GM10847 (cell line): ENCODE measurements around the gene TTC33.

Experiments
- POLR2A ChIP-seq: IDR thresholded peaks from 2 replicates; pipeline ENCODE4 v1.6.1; 2011; ENCODE audit not compliant: insufficient read length; ENCODE audit errors: extremely low read depth

Gene TTC33

DNA sequence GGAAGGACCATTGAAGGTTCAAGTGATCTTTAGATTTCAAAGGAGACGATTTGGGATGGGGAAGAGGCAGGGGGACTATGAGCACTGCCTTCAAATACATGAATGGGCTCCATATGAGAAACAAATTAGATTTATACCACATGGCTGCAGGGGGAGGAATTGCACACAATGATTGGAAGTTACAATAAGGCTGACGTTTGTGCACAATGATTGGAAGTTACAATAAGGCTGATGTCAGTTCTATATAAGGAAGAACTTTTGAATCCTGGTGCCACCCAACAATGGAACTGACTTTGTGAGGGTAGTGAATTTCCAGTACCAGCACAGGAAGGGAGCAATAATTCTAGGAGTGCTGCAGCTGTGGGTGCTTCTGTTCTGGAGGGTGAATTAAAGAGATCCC lies 171.7 kb downstream of the TTC33 start:
- no peak for TF ChIP-seq POLR2A

DNA sequence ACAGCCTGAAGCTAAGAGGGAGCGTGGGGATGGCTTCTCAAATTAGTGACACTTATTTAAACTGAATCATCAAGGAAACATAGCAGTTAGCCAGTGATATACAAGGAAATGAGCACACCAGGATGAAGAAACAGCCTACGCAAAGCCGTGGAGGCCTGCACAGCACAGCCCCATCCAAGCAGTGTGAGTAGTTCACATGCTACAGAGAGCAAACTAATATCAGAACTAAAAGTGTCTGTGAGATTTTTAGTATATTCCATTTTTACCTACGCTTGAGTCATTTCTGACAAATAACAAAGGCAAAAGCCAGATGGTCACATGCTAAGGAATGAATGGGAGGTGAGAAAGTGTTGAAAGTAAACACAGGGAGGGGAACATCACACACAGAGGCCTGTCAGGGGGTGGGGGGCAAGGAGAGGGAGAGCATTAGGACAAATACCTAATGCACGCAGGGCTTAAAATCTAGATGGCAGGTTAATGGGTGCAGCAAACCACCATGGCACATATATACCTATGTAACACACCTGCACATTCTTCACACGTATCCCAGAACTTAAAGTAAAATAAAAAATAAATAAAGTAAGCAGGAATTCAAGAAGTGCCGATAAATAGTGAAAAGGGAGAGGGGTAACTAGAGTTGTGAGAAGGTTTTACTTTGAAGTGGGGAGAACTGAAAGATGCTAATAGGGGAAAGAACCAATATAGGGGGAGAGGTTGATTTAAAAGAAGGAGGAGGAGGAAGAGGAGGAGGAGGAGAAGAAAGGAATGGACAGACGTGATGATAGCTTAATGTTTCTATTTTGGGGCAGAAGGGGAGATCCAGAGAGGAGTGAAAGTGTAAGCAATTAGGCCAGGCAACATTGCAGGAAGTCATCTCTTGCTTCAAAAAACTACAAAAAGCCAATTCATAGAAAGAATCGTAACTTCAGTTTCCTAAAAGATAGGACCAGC lies 177.0 kb downstream of the TTC33 start:
- TF ChIP-seq POLR2A, result no peak

DNA sequence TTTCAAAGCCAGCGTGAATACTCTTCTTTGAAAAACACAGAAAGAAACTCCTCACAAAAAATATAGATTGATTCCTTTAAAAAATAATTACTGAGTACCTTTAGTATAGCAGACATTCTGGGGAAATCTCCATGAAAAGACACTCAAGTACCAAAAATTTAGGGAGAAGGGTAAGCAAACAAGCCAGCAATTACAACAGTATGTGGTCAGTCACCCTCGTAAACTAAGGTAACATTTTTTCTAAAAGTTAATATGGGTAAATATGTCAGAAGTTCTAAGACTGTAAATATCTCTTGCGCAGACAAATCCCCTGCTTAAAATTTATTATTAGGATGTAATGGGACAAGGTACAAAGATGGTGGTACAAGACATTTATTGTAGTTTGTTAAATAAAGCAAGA lies 178.0 kb downstream of the TTC33 start:
- TF ChIP-seq POLR2A, result no peak

DNA sequence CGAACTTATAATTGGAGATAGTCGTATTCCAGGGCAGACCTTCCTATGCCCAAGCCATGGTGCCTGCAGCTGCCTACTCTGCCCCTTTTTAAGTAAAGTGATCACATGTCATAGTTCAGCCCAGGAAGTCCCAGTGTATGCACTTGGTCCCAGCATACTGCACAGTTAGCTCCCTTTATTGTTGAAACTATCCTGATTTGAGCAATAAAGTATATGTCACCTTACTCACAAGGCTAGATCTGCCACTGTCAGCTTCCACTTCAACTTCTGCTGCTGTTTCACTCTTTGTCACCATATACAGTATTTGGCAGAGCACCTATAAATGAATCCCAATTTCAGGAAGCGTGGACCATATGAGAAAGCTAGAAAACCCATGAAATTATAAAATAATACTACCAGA lies 179.8 kb downstream of the TTC33 start:
- TF ChIP-seq POLR2A, result no peak

DNA sequence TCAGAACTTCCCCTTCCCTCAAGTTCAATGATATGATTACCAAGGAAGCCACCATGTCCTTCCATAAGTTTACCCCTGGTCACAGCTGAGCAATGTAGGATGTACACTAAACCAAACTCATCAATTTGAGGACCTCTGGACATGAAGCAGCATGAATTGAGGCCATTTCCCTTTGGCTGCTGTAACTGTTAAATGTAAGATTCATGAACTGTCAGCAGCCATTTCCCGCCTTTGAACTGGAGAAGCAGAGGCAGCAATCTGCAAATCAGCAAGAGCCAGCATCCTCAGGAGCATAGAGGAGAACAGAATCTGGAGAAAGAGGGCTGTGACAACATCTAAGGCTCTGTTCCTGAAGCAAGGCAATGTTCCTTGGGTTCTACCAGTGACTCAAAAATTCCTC lies 180.3 kb downstream of the TTC33 start:
- TF ChIP-seq POLR2A, result no peak

DNA sequence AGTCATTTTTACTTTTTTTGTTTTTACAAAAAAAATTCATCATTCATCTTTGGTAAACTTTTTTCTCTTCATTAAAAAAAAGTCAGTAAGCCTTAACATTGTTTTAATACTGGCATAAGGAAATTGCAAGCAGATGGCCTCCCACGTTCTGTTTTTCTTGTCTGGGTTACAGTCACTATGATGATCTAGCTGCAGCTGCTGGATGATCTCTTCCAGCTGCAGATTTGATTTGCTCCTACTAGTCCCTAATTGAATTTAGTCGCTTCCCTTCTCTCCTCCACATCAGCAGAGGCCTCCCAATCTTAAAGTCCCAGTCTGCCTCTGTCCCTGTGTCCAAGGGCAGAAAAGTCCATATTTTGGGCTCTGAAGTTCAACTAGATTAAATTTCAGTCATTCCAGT lies 182.8 kb downstream of the TTC33 start:
- TF ChIP-seq POLR2A, result no peak

DNA sequence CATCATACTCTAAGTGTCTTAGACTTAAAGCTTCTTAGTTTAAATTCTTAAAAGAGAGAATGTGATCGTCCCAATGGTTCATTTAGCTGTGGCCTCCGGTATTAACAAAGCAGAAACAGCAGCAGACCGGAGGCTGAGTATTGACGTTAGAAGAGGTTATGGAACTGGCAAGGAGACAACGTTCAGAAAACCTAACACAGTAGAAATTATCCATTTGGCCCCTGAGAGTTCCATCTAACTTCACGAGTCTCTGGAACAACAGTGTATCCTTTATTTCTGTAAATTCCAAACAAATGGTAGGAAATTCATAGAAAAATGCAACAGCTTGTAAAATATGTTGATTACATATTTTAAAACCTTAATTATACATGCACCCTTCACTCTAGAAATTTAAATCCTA lies 183.4 kb downstream of the TTC33 start:
- TF ChIP-seq POLR2A, result no peak

DNA sequence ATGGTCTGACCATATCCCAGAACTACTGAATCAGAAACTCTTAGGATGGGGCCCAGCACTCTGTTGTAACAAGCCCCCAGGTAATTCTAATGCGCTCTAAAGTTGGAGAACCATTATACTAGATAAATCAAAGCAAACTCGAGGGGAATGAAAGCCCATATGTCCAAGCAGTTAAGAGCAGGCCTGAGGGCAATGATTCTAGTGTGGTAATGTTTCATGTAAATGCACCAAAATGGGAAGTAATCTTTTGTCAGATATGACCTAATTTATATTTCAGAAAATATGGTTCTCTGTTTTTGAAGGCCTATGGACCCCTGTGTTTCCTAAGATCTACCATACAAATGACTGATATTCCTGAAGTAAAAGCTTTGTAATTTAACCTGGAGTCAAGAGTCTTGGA lies 184.0 kb downstream of the TTC33 start:
- TF ChIP-seq POLR2A, result no peak

DNA sequence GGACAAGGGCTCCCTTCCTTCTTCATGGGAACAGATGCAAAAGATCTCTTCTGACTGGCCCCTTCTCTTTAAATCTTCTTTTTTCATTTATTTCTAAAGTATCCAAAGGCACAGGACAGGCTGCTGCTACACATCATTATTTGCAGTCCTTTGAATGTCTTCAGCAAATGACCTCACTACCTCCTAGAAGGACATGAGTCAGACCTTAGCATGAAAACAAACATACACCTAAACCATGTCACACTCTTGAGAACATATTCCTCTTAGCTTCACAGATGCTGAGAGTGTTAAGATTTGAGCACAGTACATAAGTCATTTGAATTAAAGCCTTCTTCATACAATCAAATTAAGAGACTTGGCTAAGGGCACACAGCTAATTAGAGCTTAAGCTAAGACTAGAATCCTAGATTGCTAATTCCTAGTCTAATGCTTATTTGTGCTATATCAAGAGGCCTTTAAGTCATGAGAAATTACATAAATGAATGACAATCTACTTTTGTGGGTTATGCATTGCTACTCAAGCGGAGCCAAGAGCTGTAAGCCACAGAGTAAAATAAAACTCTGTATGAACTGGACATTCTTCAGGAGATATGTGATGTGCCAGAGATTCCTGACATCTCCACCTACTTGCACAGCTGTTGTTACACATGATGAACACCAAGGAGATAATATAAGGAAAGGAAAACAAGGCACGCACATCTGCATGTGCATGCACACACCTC lies 185.2 kb downstream of the TTC33 start:
- no peak for TF ChIP-seq POLR2A

DNA sequence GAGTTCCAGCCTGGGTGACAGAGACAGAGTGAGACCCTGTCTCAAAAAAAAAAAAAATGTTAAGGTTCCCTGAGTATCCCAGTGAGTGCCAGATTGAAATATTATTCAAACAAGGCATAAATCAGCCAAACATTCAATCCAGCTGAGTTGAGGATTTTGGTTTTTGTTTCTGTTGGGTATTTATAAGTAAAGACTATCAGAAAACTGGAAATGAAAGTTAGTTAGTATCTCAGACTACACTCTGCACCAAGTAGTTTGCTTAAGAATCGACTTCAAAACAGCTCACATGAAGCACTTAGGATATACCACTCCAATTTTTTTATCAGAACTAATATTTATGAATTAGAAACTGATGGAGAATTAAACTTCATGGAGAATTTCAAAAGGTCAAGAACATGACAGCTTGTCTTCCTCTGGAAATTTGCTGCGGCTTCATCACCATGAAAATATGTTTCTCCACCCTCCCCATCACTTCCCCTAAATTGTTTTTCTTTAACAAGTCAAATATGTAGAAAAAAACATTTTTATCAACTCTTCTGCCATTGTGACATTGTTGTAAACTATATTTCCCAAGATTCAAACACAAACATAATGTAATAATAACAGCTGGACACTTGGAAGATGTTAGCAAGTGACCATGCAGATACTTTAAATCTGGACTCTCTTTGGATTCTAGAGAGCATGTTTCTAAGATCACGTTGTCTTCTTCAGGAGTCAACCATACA lies 186.1 kb downstream of the TTC33 start:
- no peak for TF ChIP-seq POLR2A

DNA sequence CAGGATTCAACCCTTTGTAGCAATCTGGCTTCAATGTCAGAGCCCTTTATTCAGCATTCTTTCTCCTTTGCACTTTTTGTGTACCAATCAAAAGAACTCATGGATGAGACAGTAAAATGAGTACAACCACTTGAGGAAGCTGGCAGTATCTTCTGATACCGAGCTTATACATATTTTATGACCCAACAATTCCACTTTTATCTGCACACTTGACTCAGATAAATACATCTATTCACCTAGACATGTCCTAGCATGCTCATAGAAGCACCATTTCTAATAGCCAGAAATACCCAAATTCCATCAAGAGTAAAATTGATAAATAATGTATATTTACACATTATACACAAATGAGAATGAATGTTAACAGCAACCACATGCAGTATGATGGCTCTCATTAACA lies 187.2 kb downstream of the TTC33 start:
- no peak for TF ChIP-seq POLR2A

DNA sequence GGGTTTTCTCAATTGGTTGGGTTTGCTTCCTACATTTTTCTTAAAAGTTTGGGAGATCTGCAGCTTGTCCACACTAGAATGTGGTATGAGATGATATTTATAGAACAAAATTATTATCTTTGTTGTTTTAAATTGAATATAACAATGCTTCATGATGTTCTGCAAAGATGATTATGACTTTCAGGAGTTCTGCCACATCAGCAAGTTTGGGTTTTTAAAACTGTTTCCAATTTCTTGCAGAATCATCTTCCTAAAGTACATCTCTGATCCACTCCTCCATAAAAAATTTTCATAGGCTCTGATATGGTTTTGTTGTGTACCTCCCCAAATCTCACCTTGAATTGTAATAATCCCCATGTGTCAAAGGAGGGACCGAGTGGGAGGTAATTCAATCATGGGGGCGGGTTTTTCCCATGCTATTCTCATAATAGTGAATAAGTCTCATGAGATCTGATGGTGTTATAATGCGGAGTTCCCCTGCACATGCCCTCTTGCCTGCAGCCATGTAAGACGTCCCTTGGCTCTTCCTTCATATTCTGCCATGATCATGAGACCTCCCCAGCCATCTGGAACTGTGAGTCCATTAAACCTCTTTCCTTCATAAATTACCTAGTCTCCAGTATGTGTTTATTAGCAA lies 195.2 kb downstream of the TTC33 start:
- TF ChIP-seq POLR2A, result no peak

DNA sequence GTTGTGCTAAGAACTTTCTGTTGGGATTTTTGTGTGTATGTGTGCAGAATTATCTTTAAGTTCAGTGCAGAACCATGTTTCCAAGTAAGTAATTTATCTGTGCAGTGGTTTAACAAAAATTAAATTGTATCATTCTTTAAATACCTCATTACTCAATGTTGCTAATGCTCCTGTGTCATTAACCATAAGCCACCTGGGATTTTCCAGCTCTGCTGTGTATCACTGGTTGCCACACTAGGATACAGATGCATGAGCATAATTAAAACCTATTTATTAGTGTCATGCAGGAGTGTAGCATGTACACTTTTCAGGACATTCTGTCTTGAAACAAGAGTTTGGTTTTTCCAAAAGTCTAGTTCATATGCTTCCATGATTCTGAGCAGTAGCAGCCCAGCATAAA lies 196.5 kb downstream of the TTC33 start:
- no peak for TF ChIP-seq POLR2A

DNA sequence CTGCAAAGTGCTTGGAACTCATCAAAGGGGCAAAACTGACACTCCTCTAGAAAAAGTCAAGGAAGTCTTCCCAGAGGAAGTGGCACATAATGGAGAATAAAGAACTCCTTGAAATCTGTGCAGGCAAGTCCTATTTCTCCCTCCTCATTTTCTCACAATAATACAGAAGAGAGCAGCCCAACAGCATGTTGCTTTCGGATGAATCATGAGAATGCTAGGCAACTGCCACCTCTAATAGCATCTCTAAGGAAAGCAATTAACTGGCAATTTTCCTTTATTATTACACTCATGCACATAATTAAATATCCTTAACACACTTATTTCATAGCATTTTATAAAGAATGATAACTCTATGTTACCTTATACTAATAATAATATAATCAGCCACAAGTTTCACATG lies 198.3 kb downstream of the TTC33 start:
- no peak for TF ChIP-seq POLR2A

DNA sequence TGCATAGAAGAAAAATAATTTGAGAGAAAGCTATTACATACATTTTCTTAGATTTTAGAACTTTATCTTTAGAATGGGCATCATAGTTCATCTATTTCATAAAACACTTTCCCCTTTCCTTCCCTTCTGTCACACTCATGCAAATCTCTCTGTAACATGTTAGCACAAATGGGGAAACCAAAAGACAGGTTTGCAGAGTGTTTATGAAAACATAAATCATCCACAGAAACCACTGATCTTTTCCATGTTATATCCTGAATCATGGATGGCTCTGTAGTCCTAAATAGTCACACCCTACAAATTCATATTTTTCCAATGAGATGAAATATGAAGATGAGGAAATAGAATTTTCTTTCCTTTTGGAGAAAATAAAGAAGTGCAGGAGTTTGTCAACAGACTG lies 198.9 kb downstream of the TTC33 start:
- no peak for TF ChIP-seq POLR2A
